Heart left ventricle (tissue), 16 donors: ENCODE measurements around the gene CHST1. TPM values are rescaled to one million over a fixed set of nuclear protein-coding genes. Genes with fewer than 3 reads are reported as not detected.

Experiments used
- ATAC-seq, 4 donors: fragments of 200-7000 bp; cut with Tn5 transposase; one replicate each; pipeline ENCODE4 v1.9.1; 2020 to 2022; ENCODE audit warnings: moderate library complexity in 4 of 4, mild to moderate bottlenecking in 3 of 4, moderate number of reproducible peaks in 1 of 4
- DNase-seq, 5 donors: peaks; one replicate each; pipeline ENCODE4 v3.0.0-alpha.2; 2020
- H3K27ac ChIP-seq, 12 donors: fragments of 200-600 bp; sonication (generic) in 4 of 12; one replicate each; pipeline versions ENCODE4 v1.5.0 to v1.8.0; 2016 to 2022; ENCODE audit warnings: mild to moderate bottlenecking in 2 of 12
- H3K27me3 ChIP-seq, 9 donors: fragments of 200-600 bp; sonication (generic) in 2 of 9; one replicate each; pipeline versions ENCODE4 v1.5.1 to v1.8.0; 2016 to 2022; ENCODE audit warnings: mild to moderate bottlenecking in 3 of 9
- H3K36me3 ChIP-seq, 9 donors: fragments of 200-600 bp; sonication (generic) in 2 of 9; one replicate each; pipeline versions ENCODE4 v1.5.0 to v1.8.0; 2018 to 2022; ENCODE audit warnings: mild to moderate bottlenecking in 2 of 9
- H3K4me1 ChIP-seq, 12 donors: fragments of 200-600 bp; sonication (generic) in 4 of 12; one replicate each; pipeline versions ENCODE4 v1.5.0 to v1.8.0; 2016 to 2022; ENCODE audit warnings: mild to moderate bottlenecking in 3 of 12
- H3K4me3 ChIP-seq, 12 donors: fragments of 200-600 bp; sonication (generic) in 4 of 12; one replicate each; pipeline versions ENCODE4 v1.5.0 to v1.8.0; 2017 to 2022; ENCODE audit warnings: mild to moderate bottlenecking in 9 of 12, moderate library complexity in 4 of 12
- H3K9me3 ChIP-seq, 12 donors: fragments of 200-600 bp; sonication (generic) in 4 of 12; one replicate each; pipeline versions ENCODE4 v1.5.0 to v1.8.0; 2016 to 2022; ENCODE audit warnings: mild to moderate bottlenecking in 1 of 12
- POLR2A ChIP-seq, 2 donors: fragments of 450-650 bp; IDR thresholded peaks; one replicate each; pipeline ENCODE4 v1.6.1; 2017; ENCODE audit warnings: antibody characterized with exemption in 2 of 2, mild to moderate bottlenecking in 2 of 2, moderate library complexity in 2 of 2
- WGBS, 4 donors: extraction: QIAGEN DNeasy Blood & Tissue Kit in 2 of 4; methylation state at CpG; one replicate each; pipeline versions ENCODE4 v1.1.5 to v1.1.7; 2013 to 2018; 5-methylcytosine and 5-hydroxymethylcytosine counted together
- intact Hi-C, 10 donors: fragments of 100-400 bp; cut with DNase I; formaldehyde crosslinking; loops; one replicate each; pipeline versions ENCODE4 v1.11.1 to v1.14.2; 2022
- polyA plus RNA-seq, 2 donors: library from polyadenylated mRNA; stranded (reverse); fragments of 200-250 nt; gene quantifications; one replicate each; pipeline ENCODE4 v1.2.3, GENCODE V29; 2013
- total RNA-seq, 9 donors: library from RNA; depleted of rRNA in 2 of 9; stranded (reverse); fragments of >200 nt in 2 of 9; fragmentation: NEBNext Ultra II Directional in 3 of 9; extraction: Animal tissue kit (Norgen Biotek cat#: 25700) in 3 of 9; gene quantifications; one replicate each; pipeline versions ENCODE4 v1.1.0 to v1.2.4, GENCODE V29; 2016 to 2023
- TF ChIP-seq, protein P1 (sequence below), 12 donors: fragments of 200-600 bp; sonication (generic) in 4 of 12; IDR thresholded peaks; one replicate each; pipeline versions ENCODE4 v1.5.0 to v1.8.0; 2018 to 2022; ENCODE audit warnings: antibody characterized with exemption in 12 of 12, mild to moderate bottlenecking in 5 of 12
- donor health status: ischemic (EF 13 %, LVEDD 7.1; RV severe dilation, severe dysfunction).
- donor health status: healthy with polysubstance abuse.
- donor health status: DM: no; HTN: yes; CAD: no.
- donor health status: DM: no; HTN: no; CAD: no.
- donor health status: ischemic (EF 25% LVEDD 6.9; RV normal size, moderate dysfunction).
- donor health status: ischemic (EF 25% LVEDD 5.7; RV mildly dilated, moderate dysfunction).
- donor health status: healthy.
- donor health status: DM: yes; HTN: yes; CAD: no.
- donor health status: ischemic (EF 35%, LVEDD 5.7; RV mildly dilated, moderate dysfunction).
- donor health status: nonischemic (EF 11% LVEDD 7.7; RV severe dilation, severe dysfunction).
- donor health status: DM: yes; HTN: yes; CAD: no.
- donor health status: PGD.
- donor health status: ischemic (EF 29% LVEDD 5.4; RV normal size, mild dysfunction).
- donor health status: nonischemic (EF 23%, LVEDD 6.1; RV moderate dilation, normal function).

Gene CHST1
- total and polyA plus RNA-seq, 11 donors, result 0.59 to 6.5 (median 1.8) TPM

DNA sequence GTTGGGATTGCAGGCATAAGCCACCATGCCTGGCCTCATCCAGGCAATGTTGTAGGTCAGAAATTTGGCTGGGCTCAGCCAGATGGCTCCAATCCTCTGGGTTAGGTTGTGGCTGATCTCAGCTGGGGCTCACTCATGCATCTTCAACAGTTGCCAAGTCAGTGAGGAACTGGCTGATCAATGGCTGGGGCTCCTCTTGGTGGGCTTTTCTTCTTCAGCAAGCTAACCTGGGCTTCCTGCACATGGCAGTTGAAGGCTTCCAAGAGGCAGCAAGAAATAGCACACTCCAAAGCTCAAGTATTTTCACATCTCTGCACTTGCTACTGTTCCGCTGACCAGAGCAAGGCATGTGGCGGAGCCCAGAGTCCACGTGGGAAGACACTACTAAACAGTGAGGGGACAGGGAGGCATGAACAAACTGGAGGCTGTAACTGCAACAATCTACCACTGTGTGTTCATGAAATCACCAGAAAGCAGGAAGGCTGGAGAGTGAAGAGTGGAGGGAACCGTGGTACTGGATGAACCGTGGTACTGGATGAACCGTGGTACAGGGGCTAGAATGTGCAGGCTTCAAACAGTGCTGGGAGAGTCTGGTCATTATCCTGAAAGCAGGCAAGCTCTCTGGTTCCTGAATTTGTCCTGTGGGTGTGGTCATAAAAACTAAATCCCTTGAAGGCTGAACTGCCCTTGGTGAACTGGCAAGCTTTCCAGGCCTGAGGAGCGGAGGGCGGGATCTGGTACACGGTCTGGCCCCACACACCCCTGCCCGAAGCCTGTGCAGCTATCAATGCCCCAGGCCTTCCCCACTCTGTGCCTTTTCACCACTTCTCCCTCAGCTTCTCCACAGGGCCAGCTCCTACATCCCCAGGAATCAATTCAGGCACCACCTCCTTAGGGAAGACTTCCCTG lies 20.2 kb downstream of the CHST1 start:
- Histone ChIP-seq H3K4me3 (no peak overlapping the region), H3K9me3 (no peaks in the 10 kb centered on the region), H3K36me3 (peaks cover 0 to 6% (median 0%) of the 10 kb centered on the region in 9 donors), H3K27ac (no peak overlapping the region), H3K4me1 (peaks cover 0 to 10% (median 0%) of the 10 kb centered on the region in 12 donors), H3K27me3 (peaks cover 0 to 8% (median 0%) of the 10 kb centered on the region in 9 donors)
- TF ChIP-seq POLR2A (IDR thresholded peaks at IDR 0.05), result no peak
- TF ChIP-seq, protein P1, sequence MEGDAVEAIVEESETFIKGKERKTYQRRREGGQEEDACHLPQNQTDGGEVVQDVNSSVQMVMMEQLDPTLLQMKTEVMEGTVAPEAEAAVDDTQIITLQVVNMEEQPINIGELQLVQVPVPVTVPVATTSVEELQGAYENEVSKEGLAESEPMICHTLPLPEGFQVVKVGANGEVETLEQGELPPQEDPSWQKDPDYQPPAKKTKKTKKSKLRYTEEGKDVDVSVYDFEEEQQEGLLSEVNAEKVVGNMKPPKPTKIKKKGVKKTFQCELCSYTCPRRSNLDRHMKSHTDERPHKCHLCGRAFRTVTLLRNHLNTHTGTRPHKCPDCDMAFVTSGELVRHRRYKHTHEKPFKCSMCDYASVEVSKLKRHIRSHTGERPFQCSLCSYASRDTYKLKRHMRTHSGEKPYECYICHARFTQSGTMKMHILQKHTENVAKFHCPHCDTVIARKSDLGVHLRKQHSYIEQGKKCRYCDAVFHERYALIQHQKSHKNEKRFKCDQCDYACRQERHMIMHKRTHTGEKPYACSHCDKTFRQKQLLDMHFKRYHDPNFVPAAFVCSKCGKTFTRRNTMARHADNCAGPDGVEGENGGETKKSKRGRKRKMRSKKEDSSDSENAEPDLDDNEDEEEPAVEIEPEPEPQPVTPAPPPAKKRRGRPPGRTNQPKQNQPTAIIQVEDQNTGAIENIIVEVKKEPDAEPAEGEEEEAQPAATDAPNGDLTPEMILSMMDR (IDR thresholded peaks at IDR 0.05), result no peak
- no peak for DNase-seq
- no peak for ATAC-seq
- intact Hi-C loops, result loop anchor here in 1 of 10 donors (5.0 kb wide), 1 partner anchor 43 kb away; no protein-coding TSS in a partner anchor
- 89 to 92% (median 90%) methylated on average over 10 of the region's 10 CpGs for WGBS, 4 donors

DNA sequence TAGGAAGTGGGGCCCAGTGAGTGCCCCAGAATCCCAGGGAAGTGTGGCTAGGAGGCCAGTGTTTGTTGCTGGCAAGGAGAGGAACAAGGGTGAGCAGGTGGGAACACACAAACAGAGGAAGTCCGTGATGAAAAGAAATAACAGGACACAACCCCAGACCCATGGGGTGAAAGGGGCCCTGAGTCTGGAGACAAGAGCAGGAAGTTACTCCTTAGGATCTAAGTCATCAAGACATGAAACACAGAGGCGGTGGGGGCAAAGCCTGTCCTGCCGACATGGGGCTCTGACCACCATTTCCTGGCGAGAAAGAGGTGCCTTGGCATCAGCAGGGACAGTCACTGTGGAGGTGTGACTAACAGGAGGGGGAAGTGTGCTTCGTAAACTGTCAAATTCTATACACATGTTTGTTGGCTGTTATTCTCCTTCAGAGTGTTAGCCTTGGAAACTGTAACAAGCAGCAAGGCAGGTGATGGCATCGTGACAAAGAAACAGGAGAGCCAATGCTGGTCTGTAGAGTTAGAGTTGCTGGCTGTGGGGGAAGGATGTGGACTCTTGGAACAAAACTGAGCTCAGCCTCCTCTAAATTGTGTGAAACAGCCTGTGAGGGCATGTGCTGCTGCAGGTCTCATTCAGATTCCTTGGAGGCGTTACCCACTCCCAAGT lies 21.7 kb downstream of the CHST1 start:
- no peak overlapping the region for H3K4me3 ChIP-seq
- no peak overlapping the region for H3K27ac ChIP-seq
- no peak for ATAC-seq
- TF ChIP-seq, protein P1 (IDR thresholded peaks at IDR 0.05), result no peak
- no peak for TF ChIP-seq POLR2A (IDR thresholded peaks at IDR 0.05)
- WGBS, 4 donors, result 50 to 68% (median 60%) methylated on average over 7 of the region's 7 CpGs
- H3K9me3 ChIP-seq, result peaks cover 0 to 8% (median 0%) of the 10 kb centered on the region in 12 donors
- no peaks in the 10 kb centered on the region for H3K36me3 ChIP-seq
- intact Hi-C loops, result no loop called here
- no peak for DNase-seq
- peaks cover 0 to 6% (median 0%) of the 10 kb centered on the region in 9 donors for H3K27me3 ChIP-seq
- H3K4me1 ChIP-seq, result peaks cover 0 to 10% (median 0%) of the 10 kb centered on the region in 12 donors

DNA sequence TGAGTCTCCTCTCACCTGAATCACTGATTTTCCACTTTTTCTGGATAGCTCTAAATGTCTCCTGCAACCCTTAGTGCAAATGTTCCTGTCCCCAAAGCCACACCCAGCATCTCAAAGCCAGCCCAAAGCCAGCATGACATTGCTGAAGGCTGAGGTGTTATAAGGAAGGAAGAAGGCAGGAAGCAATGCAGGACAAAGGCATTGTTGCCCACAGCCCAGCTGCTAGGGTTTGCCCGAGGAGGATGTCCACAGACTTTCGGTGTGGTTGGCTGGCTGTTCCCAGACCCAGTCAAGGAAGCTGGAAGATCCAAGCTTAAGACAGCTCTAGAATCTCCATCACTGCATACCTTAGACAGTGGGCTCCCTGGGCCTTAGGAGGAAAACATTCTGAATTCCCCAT lies 23.5 kb downstream of the CHST1 start:
- 40 to 63% (median 55%) methylated on average over 2 of the region's 2 CpGs for WGBS, 4 donors
- no peak for TF ChIP-seq POLR2A (IDR thresholded peaks at IDR 0.05)
- TF ChIP-seq, protein P1 (IDR thresholded peaks at IDR 0.05), result no peak
- H3K27ac ChIP-seq, result no peak overlapping the region
- H3K4me1 ChIP-seq, result peaks cover 0 to 10% (median 0%) of the 10 kb centered on the region in 12 donors
- DNase-seq (no peak), ATAC-seq (no peak)
- no peaks in the 10 kb centered on the region for H3K36me3 ChIP-seq
- H3K9me3 ChIP-seq, result peaks cover 0 to 14% (median 0%) of the 10 kb centered on the region in 12 donors
- H3K4me3 ChIP-seq, result no peak overlapping the region
- intact Hi-C loops, result no loop called here
- H3K27me3 ChIP-seq, result peaks cover 0 to 6% (median 0%) of the 10 kb centered on the region in 9 donors

DNA sequence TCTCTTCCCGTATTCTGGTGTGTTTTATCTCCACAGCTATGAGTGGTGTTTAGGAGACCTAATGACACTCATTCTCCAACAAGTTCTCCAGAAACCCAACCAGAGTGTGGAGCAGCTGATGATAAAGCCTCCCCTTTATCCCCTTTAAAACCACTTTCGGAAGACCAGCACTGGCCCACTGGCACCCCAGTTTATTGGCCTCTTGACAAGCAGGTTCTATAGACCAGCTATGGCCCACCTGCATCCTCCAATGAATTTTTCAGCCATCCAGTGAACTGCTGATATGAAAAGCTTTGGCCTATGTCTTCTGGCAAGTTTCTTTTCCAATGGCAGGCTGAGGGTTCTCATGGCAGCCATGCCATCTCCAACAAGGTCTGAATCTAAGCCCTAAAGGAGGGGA lies 27.4 kb downstream of the CHST1 start:
- no peaks in the 10 kb centered on the region for H3K4me1 ChIP-seq
- H3K9me3 ChIP-seq, result peaks cover 0 to 20% (median 1%) of the 10 kb centered on the region in 12 donors
- peaks cover 0 to 2% (median 0%) of the 10 kb centered on the region in 9 donors for H3K27me3 ChIP-seq
- no peak for TF ChIP-seq POLR2A (IDR thresholded peaks at IDR 0.05)
- TF ChIP-seq, protein P1 (IDR thresholded peaks at IDR 0.05), result no peak
- H3K27ac ChIP-seq, result no peak overlapping the region
- intact Hi-C loops, result no loop called here
- no peak overlapping the region for H3K4me3 ChIP-seq
- no peaks in the 10 kb centered on the region for H3K36me3 ChIP-seq
- ATAC-seq, result no peak
- no peak for DNase-seq
- WGBS, 4 donors, result 75 to 83% (median 78%) methylated on average over 2 of the region's 2 CpGs
